Measurements from ENCODE around the gene SDHA.
"Not testable (repeated sequence)": the region's sequence is repeated elsewhere in the genome, so short reads cannot be mapped to it uniquely, and the experiment has no call there.

SDHA gene

DNA sequence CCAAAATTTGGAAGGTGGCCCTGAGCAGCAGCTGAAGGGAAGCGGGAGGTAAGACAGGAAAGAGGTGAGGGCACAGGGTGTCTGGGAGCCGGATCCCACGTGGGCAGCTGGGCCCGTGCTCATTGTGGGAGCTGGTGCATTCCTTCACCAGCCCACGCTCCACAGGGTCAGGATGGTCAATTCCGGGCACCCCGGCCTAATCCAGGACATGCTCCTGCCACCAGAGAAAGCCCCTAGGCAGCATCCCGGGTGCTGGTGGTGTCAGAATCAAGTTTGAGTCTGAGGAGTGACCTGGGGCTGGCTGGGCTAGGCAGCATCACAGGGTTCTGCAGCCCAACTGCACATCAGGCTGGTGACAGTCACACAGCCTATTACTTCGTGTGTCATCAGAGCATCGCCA, 46.2 kb downstream of the SDHA start:
- no peak for DNase-seq

DNA sequence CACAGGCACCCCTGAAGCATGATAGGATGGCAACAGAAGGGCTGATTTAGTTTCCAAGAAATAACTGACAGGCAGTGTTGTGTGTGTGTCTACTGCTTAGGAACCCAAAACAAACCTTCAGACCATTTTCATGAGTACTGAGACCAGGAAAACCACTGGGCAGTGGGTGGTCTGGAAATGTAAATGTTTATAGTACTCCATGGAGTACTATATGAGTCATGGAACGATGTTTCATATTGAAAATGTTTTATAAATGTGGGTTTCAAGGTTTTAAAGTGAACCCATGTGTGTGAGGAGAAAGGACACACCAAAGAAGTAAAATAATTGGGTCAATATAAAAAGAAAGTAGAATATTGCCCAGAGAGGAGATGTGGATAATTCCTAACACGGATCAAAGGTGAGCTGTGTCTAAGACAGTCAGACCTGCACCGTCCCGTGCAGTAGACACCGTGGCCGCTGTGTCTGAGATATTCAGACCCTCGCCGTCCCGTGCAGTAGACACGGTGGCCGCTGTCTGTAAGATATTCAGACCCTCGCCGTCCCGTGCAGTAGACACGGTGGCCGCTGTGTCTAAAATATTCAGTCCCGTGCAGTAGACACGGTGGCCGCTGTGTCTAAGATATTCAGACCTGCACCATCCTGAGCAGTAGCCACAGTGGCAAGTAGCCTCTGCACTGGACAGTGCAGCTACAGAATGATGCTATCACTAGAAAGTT, 48.3 kb downstream of the SDHA start:
- not testable (repeated sequence) for DNase-seq

DNA sequence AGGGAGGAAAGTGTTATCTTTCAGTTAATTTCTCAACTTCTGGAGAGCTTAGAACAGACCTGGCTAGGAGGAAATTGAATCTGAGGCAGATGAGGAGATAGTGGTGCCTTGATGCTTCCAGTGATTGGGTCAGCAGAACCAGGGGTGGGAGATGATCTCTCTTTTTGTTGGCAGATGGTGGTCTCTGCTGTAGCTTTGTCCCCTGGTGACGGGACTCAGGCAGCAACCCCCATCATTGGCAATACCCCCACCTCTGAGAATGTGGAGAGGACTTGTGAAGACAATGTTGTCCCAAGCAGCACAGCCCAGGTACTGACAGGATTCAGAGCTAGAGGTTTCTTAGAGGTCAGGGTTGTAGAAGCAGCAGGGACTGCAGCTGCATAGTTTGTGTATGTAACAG, 49.6 kb downstream of the SDHA start:
- DNase-seq: no peak

DNA sequence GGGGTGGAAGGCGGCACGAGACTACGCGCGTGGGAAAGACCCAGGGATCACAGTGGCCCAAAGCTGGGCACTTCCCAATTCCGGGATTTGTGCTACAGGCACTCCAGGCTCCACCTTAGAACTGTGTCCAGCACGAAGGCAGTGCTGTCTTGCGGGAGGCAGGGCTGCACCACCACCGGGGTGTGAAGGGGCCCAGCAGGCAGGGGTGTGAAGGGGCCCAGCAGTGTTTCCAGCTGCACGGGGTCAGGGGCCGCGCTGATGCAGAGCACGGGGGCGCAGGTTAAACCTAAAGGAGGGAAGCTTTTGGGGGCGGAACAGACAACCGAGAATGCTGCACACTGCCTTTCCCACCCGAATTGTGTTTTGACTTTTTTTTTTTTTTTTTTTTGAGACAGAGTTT, 52.2 kb downstream of the SDHA start:
- no peak for DNase-seq

DNA sequence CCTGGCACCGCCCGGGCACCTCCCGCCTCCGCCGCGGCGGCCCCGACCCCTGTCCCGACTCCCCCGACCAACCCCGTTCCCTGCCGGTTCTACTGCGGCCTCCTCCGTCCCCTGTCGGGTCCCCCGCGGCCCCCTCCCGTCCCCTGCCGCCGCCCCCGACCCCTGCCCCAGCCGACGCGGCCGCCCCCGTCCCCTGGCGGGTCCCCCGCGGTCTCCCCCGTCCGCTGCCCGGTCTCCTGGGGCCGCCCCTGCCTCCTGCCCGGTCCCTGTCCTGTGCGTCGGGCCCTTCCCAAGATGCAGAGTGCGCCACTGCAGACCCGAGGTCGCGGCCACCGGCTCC, 53.7 kb downstream of the SDHA start:
- DNase-seq: not testable (repeated sequence)

DNA sequence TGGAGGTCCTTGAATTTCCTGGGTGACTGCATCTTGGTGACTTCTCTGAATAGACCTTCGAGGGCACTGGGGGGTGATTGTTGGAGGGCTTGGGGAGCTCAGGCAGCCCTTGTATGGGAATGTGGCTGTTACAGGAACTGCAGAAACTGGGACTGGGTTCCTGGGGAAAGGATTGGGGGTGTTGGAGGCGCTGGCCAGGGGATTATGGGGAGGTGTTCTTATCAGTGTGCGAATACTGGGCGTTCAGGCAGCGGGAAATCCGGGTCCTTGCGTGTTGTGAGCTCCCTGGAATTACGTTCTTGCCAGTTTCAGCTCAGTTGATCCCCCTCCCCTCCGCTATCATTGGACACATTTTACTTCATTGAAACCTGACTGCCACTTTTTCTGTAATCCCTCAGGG, 55.0 kb downstream of the SDHA start:
- DNase-seq: not testable (repeated sequence)

DNA sequence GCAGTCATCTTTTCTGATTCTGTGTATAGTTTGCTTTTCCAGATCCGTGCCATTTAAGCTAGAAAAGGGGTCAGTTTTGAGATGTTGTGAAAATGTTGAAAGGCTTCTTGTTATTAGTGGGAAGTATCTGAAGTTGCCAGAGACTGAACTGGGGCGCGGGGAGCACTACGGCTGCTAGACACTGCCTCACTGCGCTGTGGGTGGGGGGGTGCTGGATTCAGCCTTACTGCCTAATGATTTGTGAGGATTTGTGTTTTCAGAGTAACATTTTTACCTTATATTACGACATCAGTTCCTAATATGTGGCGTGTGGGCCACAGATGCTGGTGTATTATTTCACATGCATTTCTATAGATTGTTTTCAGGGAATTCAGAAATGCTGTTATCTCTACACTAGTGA, 55.4 kb downstream of the SDHA start:
- DNase-seq: not testable (repeated sequence)

DNA sequence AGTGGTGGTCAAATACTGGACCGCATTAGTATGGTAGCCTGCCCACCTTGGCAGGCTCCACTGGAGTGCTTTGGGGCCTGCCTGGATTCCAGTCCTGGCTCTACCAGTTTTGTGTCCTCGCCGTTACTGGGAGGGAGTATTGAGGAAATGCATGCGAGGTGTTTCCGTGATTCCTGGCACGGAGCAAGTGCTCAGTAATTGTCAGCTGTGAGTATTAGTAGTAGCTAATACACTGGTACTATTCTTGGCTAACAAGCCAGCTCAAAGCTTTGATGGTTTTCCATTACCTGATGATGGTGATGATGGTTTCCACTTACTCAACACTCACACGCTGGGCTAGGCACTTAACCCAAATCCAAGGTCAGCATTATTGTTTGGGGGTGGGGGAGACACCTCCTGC, 56.2 kb downstream of the SDHA start:
- DNase-seq: not testable (repeated sequence)

DNA sequence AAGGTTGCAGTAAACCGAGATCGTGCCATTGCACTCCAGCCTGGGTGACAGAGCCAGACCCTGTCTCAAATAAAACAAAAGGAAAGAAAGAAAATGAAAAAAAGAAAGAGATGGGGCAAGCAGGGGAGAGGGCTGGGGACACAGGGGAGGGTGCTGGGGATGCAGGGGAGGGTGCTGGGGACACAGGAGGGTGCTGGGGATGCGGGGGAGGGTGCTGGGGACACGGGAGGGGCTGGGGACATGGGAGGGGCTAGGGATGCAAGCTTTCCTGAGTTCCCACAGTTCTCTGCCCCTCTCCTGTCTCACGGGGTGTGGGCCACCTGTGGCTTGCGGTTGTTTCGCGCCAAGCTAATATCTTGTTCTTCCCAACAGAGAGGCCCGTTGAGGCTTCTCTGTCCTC, 60.5 kb downstream of the SDHA start:
- no peak for DNase-seq

DNA sequence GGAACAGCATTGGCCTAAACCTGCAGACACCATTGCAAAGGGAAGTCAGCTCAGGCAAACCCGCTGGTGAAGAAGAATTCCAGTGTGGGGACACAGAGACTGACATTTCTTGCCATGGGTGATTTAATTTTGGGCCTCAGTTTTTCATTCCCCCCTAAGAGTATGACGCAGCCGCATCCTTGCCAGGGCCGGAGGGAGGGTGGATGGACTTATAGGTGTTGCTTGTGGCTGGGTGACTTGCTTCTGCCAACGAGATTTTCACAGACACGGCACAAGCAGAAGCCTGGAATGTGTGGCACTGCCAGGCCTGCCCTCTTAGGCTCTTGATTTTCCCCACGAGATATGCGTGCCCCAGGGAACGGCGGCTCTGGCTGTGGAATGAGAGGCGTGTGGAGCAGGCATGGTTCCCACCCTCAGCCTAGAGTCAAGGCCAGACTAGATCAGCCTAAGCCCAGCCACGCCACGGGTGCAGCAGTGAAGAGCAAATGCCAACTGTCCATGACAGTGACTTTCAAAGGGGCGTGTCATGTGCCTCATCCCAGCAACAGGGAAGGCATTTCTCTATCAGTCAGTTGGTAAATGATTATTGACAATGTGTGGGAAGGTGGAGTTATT, 61.0 kb downstream of the SDHA start:
- not testable (repeated sequence) for DNase-seq

DNA sequence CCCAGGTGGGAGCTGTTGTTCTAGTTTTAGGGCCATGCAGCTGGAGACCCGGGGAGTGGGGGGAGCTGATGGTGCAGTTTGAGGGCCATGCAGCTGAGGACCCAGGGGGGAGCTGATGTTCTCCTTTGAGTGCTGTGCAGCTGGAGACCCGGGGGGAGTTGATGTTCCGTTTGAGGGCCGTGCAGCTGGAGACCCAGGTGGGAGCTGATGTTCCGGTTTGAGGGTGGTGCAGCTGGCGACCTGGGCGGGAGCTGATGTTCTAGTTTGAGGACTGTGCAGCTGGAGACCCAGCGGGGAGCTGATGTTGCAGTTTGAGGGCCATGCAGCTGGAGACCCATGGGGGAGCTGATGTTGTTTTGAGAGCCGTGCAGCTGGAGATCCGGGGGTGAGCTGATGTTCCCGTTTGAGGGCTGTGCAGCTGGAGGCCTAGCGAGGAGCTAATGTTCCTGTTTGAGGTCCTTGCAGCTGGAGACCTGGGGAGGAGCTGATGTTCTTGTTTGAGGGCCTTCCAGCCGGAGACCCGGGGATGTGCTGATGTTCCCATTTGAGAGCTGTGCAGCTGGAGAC, 68.0 kb downstream of the SDHA start:
- DNase-seq: no peak

DNA sequence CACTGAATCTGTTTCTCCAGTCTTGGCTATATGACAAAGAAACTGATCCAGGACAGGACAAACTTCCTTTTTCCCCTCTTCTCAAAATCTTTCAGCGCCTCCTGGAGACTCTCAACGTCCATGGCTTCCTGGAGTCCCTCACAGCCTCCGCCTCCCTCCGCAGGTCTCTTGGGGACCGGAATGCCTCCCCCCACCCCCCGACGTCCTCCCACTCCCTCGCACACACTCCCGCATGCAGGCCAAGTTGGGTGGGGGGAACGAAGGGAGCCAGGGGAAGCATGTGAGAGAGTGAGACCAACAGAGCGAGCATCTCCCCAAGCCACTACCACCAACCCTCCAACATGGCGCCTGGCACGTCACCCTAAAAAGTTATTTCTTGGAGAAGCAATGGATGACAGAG, 72.1 kb downstream of the SDHA start:
- DNase-seq: not testable (repeated sequence)

DNA sequence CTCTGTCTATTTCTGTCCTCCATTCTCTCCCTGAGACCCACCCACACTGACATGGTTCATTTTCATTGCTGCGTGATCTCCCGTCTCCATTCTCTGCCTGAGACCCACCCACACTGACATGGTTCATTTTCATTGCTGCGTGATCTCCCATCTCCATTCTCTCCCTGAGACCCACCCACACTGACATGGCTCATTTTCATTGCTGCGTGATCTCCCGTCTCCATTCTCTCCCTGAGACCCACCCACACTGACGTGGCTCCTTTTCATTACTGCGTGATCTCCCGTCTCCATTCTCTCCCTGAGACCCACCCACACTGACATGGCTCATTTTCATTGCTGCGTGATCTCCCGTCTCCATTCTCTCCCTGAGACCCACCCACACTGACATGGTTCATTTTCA, 73.2 kb downstream of the SDHA start:
- not testable (repeated sequence) for DNase-seq

DNA sequence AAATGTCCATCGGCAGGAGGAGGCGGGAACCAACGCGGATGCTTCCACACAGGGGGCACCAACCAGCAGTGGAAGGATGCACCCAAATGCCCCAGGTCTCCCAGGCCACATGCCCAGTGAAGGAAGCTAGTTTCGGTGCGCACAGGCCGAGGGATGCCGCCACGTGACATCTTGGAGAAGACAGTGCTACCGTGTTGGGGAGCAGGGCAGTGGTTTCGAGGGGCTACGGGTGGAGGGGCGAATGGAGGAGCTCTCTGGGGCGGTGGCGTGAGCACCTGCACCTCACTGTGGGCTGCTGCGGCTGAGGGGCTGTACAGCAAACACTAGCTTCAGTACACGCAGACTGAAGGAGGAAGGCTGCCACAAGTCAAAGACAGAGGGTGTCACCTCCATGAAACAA, 76.7 kb downstream of the SDHA start:
- not testable (repeated sequence) for DNase-seq

DNA sequence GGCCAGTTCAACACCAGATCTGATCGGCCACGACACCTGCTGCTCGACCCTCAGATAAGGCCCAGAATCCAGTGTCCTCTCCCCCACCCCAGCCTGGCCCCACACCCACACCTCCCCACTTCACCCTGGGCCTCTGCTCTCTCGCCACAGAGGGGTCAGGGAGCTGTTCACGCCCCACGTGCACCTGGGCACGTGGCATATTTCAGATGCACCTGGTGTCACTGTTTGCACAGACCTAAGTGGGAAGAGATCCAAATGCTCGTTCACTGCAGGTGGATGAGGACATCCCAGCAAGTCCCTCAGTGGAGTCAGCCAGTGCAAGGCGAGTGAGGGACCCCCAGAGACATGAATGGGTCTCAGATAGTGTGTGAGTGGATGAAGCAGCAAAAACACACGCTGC, 78.1 kb downstream of the SDHA start:
- DNase-seq: peak; percentile 19

DNA sequence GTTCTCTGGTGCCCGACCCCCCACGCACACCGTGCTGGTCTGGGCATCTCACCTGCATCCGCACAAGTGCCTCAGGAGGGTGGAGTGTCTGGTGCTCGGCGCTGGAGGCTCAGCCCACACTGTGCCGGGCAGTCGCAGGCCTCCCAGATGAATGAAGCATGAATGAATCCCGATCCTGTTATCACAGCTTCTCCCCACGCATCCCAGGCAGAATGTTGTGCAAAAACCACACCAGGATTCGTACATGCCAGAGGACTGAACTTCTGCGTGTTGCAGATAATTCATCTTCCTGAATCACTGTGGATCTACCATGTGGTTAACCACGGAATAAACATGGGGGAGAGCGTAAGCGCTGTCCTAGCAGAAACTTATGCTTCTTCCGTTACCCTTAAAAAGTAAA, 78.8 kb downstream of the SDHA start:
- DNase-seq: not testable (repeated sequence)

DNA sequence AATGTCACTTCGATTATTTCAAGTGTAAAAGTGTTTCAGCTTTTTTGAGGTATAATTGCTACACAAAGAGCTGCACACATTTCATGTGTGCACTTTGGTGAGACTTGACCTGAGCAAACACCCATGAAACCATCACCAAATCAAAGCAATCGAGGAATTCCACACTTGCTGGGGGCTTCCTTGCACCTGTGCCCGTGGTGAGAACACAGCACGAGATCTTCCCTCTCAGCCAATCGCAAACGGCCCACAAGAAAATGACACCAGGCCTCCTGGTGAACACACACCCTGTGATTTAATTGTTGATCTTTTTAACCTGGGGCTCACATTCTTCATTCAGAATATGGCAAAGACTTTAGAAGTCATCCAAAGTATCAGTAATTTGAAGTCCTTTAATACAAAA, 79.3 kb downstream of the SDHA start:
- not testable (repeated sequence) for DNase-seq

DNA sequence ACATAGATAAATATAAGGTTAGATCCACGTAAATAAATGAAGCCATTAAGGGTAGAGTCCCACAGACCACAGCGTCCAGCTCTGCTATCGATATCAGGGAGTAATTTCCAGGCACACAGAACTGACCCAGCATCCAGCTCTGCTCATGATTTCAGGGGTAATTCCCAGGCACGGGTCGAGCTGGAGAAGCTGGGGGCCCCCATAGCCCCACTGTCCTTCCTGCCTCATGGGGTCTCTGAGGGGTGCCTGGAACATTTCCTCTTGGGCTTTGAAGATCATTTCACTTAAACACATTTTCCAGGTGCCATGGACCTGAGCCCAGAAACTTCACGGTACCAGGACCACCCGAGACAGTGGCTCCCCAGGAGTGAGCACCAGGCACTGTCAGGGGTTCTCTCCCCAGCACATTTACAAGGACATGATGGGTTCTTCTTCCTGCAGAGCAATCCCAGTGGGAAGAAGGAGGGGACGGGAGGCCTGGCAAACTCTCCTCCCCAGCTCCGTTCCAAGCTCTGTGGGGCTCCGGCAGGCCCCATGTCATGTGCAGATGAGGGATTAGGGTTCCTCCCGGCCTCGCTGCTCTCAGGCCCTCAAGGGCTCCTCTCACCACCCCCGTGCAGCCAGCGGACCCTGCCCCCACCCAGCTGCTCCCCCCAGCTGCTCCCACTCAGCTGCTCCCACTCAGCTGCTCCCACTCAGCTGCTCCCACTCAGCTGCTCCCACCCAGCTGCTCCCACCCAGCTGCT, 80.0 kb downstream of the SDHA start:
- not testable (repeated sequence) for DNase-seq

DNA sequence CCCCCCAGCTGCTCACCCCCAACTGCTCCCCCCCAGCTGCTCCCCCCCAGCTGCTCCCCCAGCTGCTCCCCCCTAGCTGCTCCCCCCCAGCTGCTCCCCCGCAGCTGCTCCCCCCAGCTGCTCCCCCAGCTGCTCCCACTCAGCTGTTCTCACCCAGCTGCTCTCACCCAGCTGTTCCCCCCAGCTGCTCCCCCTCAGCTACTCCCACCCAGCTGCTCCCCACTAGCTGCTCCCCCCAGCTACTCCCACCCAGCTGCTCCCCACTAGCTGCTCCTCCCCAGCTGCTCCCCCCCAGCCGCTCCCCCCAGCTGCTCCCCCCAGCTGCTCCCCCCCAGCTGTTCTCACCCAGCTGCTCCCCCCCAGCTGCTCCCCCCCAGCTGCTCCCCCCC, 80.6 kb downstream of the SDHA start:
- DNase-seq: no peak

DNA sequence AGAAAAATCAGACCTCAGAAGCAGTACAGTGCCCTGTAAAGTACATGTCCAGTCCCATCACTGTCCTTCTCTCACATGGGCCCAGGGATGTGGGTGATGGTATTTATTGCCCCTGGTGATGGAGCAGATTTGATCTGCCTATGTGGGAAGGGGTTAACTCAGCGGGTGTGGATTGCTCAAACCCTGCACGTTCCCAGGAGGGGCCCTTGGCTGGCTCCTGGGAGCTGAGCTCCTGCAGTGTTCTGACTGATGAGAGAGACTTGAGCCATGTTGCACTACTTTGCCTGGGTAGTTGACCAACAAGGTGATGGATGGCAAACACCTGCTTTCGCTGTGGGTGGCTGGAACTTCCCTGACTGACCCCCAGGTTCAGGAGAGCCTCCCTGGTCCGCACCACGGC, 81.8 kb downstream of the SDHA start:
- not testable (repeated sequence) for DNase-seq

DNA sequence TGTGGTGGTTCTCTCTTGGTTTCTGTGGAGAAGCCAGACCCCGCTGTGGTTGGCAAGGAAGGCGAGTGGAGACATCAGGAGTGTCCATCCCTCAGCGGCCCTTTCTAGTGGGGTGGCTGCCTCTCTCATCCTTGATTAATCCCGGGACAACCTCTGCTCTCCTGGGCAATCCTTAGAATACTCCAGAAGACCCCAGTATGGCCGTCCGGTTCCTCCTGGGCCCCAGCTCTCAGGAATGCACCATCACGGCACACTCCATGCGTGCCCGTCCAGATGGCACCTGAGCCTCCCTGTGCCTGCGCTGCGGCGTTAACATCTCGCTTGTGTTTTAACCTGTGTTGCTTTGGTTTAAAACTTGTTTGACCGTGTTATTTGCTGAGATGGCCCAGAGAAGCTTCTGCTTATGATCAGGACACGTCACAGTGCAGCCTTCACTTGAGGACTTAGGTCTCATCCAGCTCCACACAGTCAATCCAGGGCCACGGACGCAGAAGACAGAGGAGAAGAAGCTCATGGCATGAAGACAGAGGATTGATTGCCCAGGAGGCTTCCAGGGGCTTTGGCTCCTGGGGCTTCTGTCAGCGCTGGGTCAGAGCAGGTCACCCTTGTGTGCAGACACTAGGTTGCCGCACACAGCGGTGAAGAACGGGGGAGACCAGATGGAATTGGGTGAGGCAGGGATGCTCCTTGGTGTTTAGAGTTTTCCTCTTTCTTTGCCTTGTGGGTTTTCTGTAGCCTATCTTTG, 82.7 kb downstream of the SDHA start:
- DNase-seq: peak; percentile 17

DNA sequence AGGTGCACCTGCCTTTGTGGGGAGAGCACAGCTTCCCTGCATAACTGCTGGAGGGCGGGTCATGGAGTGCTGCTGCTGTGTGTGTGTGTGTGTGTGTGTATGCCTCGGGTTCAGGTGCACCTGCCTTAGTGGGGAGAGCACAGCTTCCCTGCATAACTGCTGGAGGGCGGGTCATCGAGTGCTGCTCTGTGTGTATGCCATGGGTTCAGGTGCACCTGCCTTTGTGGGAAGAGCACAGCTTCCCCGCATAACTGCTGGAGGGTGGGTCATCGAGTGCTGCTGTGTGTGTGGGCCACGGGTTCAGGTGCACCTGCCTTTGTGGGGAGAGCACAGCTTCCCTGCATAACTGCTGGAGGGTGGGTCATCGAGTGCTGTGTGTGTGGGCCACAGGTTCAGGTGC, 84.3 kb downstream of the SDHA start:
- peak; percentile 96 for DNase-seq

DNA sequence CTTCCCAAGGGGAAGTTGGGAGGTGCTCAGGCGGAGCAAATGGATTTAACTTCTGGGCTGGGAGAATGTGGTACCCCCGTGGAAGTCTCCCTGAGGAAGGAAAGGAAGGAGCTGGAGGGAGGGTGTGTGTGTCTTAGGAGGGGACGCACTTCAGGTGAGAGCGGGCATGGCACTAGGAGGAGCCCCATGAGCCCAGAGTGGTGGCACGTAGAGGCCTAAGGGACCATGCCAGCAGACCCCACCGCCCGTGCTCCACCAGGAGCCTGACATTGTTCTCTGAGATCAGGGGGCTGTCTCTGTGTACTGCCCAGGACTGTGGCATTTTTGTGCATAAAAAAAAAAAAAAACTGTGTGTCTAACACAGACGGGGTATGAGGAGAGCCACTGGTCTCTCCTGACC, 84.8 kb downstream of the SDHA start:
- DNase-seq: no peak
